HEK293 (cell line): ENCODE measurements around the gene DNMT3A.

Experiments used
- CTCF ChIA-PET: fragments of 350-600 bp; formaldehyde crosslinking; extraction: SDS; loops from one replicate; lab custom pipeline; 2021; ENCODE audit warnings: antibody characterized with exemption; lab: Yijun Ruan, JAX
- POLR2A ChIA-PET: fragments of 300-600 bp; formaldehyde crosslinking; extraction: SDS; loops from one replicate; lab custom pipeline; 2020; ENCODE audit warnings: antibody characterized with exemption, inconsistent platforms; lab: Yijun Ruan, JAX
- H3K27ac ChIP-seq: fragments of 200-500 bp; sonication (Bioruptor generic); 2 replicates; pipeline ENCODE4 v1.5.1; 2014; ENCODE audit warnings: low read depth, low read length, control low read depth, inconsistent platforms; ENCODE audit errors: extremely low read depth
- H3K36me3 ChIP-seq, 2 experiments: fragments of 200-500 bp in 1 of 2; sonication (Bioruptor generic) in 1 of 2; 1 replicate in 1 of 2; 2 replicates in 1 of 2; pipeline ENCODE4 v1.5.1; 2014 to 2017; ENCODE audit warnings: inconsistent platforms in 2 of 2, low read length in 2 of 2; ENCODE audit not compliant: control insufficient read depth in 2 of 2, insufficient read depth in 1 of 2
- H3K4me1 ChIP-seq: fragments of 200-500 bp; sonication (Bioruptor generic); 2 replicates; pipeline ENCODE4 v1.5.1; 2014; ENCODE audit warnings: mild to moderate bottlenecking, low read length, inconsistent platforms; ENCODE audit not compliant: control insufficient read depth, insufficient read depth
- H3K4me3 ChIP-seq: 2 replicates; pipeline ENCODE4 v1.5.1; 2011; ENCODE audit warnings: low read depth, mild to moderate bottlenecking, control low read depth, low read length, moderate library complexity
- H3K9me3 ChIP-seq: fragments of 200-500 bp; sonication (Bioruptor generic); 2 replicates; pipeline ENCODE4 v1.5.1; 2014; ENCODE audit warnings: low read depth, low read length, inconsistent platforms; ENCODE audit not compliant: control insufficient read depth, insufficient read depth
- EGR2 ChIP-seq: fragments of 450-650 bp; formaldehyde crosslinking; IDR thresholded peaks from 2 replicates; pipeline ENCODE4 v1.5.1; 2016; ENCODE audit warnings: low read depth, missing biosample characterization, missing genetic modification characterization
- GLIS2 ChIP-seq: fragments of 450-650 bp; formaldehyde crosslinking; IDR thresholded peaks from 2 replicates; pipeline ENCODE4 v1.5.1; 2016; ENCODE audit warnings: missing biosample characterization, missing genetic modification characterization
- KLF10 ChIP-seq: fragments of 450-650 bp; IDR thresholded peaks from 2 replicates; pipeline ENCODE4 v1.5.1; 2018; ENCODE audit warnings: missing biosample characterization, mild to moderate bottlenecking, missing genetic modification characterization
- KLF9 ChIP-seq: fragments of 450-650 bp; formaldehyde crosslinking; IDR thresholded peaks from 2 replicates; pipeline ENCODE4 v1.5.1; 2016; ENCODE audit warnings: missing biosample characterization, missing genetic modification characterization, low read depth
- WT1 ChIP-seq: fragments of 450-650 bp; formaldehyde crosslinking; IDR thresholded peaks from 2 replicates; pipeline ENCODE4 v1.5.1; 2016; ENCODE audit warnings: missing biosample characterization, missing genetic modification characterization
- ZBTB1 ChIP-seq: fragments of 450-650 bp; formaldehyde crosslinking; IDR thresholded peaks from 2 replicates; pipeline ENCODE4 v1.5.1; 2016; ENCODE audit warnings: missing biosample characterization, missing genetic modification characterization
- ZFHX2 ChIP-seq: fragments of 450-650 bp; formaldehyde crosslinking; conservative IDR thresholded peaks from 2 replicates; pipeline ENCODE4 v1.5.1; 2016; ENCODE audit warnings: missing biosample characterization, missing genetic modification characterization
- ZNF10 ChIP-seq: fragments of 450-650 bp; formaldehyde crosslinking; IDR thresholded peaks from 2 replicates; pipeline ENCODE4 v1.5.1; 2017; ENCODE audit warnings: missing biosample characterization, missing genetic modification characterization
- ZNF112 ChIP-seq: fragments of 450-650 bp; formaldehyde crosslinking; IDR thresholded peaks from 2 replicates; pipeline ENCODE4 v1.5.0; 2017; ENCODE audit warnings: missing biosample characterization, missing genetic modification characterization
- ZNF114 ChIP-seq: fragments of 450-650 bp; formaldehyde crosslinking; IDR thresholded peaks from 2 replicates; pipeline ENCODE4 v1.5.0; 2017; ENCODE audit warnings: missing biosample characterization, missing genetic modification characterization
- ZNF248 ChIP-seq: fragments of 450-650 bp; formaldehyde crosslinking; IDR thresholded peaks from 2 replicates; pipeline ENCODE4 v1.5.1; 2017; ENCODE audit warnings: missing biosample characterization, missing genetic modification characterization
- ZNF324 ChIP-seq: fragments of 450-650 bp; formaldehyde crosslinking; IDR thresholded peaks from 2 replicates; pipeline ENCODE4 v1.5.1; 2016; ENCODE audit warnings: missing biosample characterization, missing genetic modification characterization
- ZNF354C ChIP-seq: fragments of 450-650 bp; formaldehyde crosslinking; IDR thresholded peaks from 2 replicates; pipeline ENCODE4 v1.5.1; 2016; ENCODE audit warnings: missing biosample characterization, missing genetic modification characterization, low read depth, borderline replicate concordance
- ZNF555 ChIP-seq: fragments of 450-650 bp; formaldehyde crosslinking; conservative IDR thresholded peaks from 2 replicates; pipeline ENCODE4 v1.5.1; 2017; ENCODE audit warnings: missing biosample characterization, mild to moderate bottlenecking, missing genetic modification characterization, inconsistent platforms
- ZNF558 ChIP-seq: fragments of 450-650 bp; formaldehyde crosslinking; IDR thresholded peaks from 2 replicates; pipeline ENCODE4 v1.5.1; 2016; ENCODE audit warnings: missing biosample characterization, missing genetic modification characterization
- ZNF677 ChIP-seq: fragments of 450-650 bp; IDR thresholded peaks from 2 replicates; pipeline ENCODE4 v1.5.0; 2018; ENCODE audit warnings: missing biosample characterization, mild to moderate bottlenecking, missing genetic modification characterization, moderate library complexity
- ZNF792 ChIP-seq: fragments of 450-650 bp; formaldehyde crosslinking; IDR thresholded peaks from 2 replicates; pipeline ENCODE4 v1.5.1; 2016; ENCODE audit warnings: missing biosample characterization, missing genetic modification characterization
- TF ChIP-seq, protein P1 (sequence below): fragments of 450-650 bp; formaldehyde crosslinking; IDR thresholded peaks from 2 replicates; pipeline ENCODE4 v1.5.1; 2017; ENCODE audit warnings: missing biosample characterization, missing genetic modification characterization
- TF ChIP-seq, protein P2 (sequence below): fragments of 450-650 bp; formaldehyde crosslinking; IDR thresholded peaks from 2 replicates; pipeline ENCODE4 v1.5.1; 2016; ENCODE audit warnings: missing biosample characterization, missing genetic modification characterization
- TF ChIP-seq, protein P3 (sequence below): fragments of 450-650 bp; formaldehyde crosslinking; IDR thresholded peaks from 2 replicates; pipeline ENCODE4 v1.5.1; 2016; ENCODE audit warnings: missing biosample characterization, missing genetic modification characterization
- TF ChIP-seq, protein P4 (sequence below): fragments of 450-650 bp; formaldehyde crosslinking; IDR thresholded peaks from 2 replicates; pipeline ENCODE4 v1.5.1; 2016; ENCODE audit warnings: missing biosample characterization, missing genetic modification characterization
- TF ChIP-seq, protein P5 (sequence below): fragments of 450-650 bp; formaldehyde crosslinking; conservative IDR thresholded peaks from 2 replicates; pipeline ENCODE4 v1.5.1; 2016; ENCODE audit warnings: low read depth, missing biosample characterization, missing genetic modification characterization

DNMT3A gene

DNA sequence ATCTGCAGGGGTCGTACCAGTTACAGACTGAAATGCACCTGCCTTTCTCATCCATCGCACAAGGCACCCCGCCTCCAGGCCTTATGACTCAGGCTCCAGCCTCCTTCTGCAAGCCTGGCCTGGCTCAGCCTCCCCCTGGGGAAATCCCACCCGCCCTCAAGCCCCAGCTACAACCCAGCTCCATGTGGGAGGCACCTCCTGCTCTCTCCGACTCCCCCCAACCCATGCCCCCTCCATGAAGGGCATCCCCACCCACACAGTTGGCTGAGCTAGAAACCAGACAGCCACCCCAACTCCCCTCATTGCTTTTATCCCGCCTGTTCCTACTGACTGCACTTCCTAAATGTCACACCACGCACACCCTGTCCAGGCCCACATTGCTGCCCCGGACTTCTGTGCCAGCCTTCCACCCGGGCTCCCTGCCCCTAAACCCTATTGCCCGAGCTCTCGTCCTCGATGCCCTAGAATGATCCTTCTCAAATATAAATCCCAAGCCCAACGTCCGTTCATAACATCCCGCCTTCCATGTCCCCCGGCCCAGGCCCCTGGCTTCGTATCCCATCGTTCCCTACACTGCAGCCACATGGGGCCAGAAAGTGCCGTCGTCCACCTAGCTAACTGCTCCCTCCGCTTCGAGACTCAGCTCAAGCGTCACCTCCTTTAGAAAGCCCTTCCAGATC is 9.9 kb downstream of the DNMT3A start:
- H3K36me3 ChIP-seq = peaks cover 0 to 5% of the 10 kb centered on the region in 2 experiments; a peak in 1 of 3 replicates
- POLR2A ChIA-PET = interaction anchor here (0.7 to 0.9 kb wide), 2 partner anchors 16 to 1702 kb away, joined by 3 to 11 read pairs; no protein-coding TSS in a partner anchor
- peaks cover 9% of the 10 kb centered on the region; the same call in 1 of the 2 replicates for H3K4me1 ChIP-seq
- CTCF ChIA-PET = no interaction called here
- TF ChIP-seq EGR2 (tag by site-specific recombination) (peak; percentile 74), ZFHX2 (tag by site-specific recombination) (peak; percentile 76), ZNF555 (tag by site-specific recombination) (no peak)
- H3K27ac ChIP-seq = no peak overlapping the region
- no peak overlapping the region for H3K4me3 ChIP-seq
- H3K9me3 ChIP-seq = no peaks in the 10 kb centered on the region; the same call in 1 of the 2 replicates

DNA sequence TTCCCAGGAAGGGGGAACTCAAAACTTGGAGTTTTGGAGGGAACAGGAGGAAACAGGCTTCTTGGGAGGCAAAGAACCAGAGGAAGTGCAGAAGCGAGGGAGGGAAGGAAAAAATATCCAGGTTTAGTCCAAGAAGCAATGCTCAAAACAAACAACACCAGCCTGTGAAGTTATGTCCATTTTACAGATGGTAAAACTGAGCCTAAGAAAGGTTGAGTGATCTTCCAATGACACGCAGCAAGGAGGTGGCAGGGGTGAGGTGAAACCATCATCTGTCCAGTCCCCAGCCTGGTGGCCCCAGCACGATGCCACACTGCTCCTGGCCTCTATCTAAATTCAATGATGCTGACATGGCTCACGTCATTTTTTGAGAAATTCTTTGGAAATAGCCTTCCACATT is 10.8 kb downstream of the DNMT3A start:
- POLR2A ChIA-PET = interaction anchor here (0.5 to 0.9 kb wide), 2 partner anchors 16 to 42 kb away, joined by 3 to 4 read pairs; no protein-coding TSS in a partner anchor
- TF ChIP-seq ZNF112 = no peak
- TF ChIP-seq ZNF10 (tag by site-specific recombination) = no peak
- TF ChIP-seq, protein P1, sequence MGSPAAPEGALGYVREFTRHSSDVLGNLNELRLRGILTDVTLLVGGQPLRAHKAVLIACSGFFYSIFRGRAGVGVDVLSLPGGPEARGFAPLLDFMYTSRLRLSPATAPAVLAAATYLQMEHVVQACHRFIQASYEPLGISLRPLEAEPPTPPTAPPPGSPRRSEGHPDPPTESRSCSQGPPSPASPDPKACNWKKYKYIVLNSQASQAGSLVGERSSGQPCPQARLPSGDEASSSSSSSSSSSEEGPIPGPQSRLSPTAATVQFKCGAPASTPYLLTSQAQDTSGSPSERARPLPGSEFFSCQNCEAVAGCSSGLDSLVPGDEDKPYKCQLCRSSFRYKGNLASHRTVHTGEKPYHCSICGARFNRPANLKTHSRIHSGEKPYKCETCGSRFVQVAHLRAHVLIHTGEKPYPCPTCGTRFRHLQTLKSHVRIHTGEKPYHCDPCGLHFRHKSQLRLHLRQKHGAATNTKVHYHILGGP (tag by site-specific recombination) = no peak
- no peak for TF ChIP-seq ZBTB1
- no peak for TF ChIP-seq WT1 (tag by site-specific recombination)
- TF ChIP-seq, protein P2, sequence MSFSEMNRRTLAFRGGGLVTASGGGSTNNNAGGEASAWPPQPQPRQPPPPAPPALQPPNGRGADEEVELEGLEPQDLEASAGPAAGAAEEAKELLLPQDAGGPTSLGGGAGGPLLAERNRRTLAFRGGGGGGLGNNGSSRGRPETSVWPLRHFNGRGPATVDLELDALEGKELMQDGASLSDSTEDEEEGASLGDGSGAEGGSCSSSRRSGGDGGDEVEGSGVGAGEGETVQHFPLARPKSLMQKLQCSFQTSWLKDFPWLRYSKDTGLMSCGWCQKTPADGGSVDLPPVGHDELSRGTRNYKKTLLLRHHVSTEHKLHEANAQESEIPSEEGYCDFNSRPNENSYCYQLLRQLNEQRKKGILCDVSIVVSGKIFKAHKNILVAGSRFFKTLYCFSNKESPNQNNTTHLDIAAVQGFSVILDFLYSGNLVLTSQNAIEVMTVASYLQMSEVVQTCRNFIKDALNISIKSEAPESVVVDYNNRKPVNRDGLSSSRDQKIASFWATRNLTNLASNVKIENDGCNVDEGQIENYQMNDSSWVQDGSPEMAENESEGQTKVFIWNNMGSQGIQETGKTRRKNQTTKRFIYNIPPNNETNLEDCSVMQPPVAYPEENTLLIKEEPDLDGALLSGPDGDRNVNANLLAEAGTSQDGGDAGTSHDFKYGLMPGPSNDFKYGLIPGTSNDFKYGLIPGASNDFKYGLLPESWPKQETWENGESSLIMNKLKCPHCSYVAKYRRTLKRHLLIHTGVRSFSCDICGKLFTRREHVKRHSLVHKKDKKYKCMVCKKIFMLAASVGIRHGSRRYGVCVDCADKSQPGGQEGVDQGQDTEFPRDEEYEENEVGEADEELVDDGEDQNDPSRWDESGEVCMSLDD = no peak
- no peak for TF ChIP-seq ZNF792 (tag by site-specific recombination)
- no peak for TF ChIP-seq GLIS2 (tag by site-specific recombination)
- no peak for TF ChIP-seq ZFHX2 (tag by site-specific recombination)
- no peak for TF ChIP-seq KLF9 (tag by site-specific recombination)
- TF ChIP-seq, protein P3, sequence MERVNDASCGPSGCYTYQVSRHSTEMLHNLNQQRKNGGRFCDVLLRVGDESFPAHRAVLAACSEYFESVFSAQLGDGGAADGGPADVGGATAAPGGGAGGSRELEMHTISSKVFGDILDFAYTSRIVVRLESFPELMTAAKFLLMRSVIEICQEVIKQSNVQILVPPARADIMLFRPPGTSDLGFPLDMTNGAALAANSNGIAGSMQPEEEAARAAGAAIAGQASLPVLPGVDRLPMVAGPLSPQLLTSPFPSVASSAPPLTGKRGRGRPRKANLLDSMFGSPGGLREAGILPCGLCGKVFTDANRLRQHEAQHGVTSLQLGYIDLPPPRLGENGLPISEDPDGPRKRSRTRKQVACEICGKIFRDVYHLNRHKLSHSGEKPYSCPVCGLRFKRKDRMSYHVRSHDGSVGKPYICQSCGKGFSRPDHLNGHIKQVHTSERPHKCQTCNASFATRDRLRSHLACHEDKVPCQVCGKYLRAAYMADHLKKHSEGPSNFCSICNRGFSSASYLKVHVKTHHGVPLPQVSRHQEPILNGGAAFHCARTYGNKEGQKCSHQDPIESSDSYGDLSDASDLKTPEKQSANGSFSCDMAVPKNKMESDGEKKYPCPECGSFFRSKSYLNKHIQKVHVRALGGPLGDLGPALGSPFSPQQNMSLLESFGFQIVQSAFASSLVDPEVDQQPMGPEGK = no peak
- TF ChIP-seq ZNF114 (tag by site-specific recombination) = no peak
- TF ChIP-seq ZNF558 (tag by site-specific recombination) = no peak
- no peak for TF ChIP-seq KLF10 (tag by site-specific recombination)
- no peak for TF ChIP-seq ZNF248 (tag by site-specific recombination)
- TF ChIP-seq, protein P4, sequence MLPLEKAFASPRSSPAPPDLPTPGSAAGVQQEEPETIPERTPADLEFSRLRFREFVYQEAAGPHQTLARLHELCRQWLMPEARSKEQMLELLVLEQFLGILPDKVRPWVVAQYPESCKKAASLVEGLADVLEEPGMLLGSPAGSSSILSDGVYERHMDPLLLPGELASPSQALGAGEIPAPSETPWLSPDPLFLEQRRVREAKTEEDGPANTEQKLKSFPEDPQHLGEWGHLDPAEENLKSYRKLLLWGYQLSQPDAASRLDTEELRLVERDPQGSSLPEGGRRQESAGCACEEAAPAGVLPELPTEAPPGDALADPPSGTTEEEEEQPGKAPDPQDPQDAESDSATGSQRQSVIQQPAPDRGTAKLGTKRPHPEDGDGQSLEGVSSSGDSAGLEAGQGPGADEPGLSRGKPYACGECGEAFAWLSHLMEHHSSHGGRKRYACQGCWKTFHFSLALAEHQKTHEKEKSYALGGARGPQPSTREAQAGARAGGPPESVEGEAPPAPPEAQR (tag by site-specific recombination) = no peak
- TF ChIP-seq ZNF324 (tag by site-specific recombination) = no peak
- TF ChIP-seq, protein P5, sequence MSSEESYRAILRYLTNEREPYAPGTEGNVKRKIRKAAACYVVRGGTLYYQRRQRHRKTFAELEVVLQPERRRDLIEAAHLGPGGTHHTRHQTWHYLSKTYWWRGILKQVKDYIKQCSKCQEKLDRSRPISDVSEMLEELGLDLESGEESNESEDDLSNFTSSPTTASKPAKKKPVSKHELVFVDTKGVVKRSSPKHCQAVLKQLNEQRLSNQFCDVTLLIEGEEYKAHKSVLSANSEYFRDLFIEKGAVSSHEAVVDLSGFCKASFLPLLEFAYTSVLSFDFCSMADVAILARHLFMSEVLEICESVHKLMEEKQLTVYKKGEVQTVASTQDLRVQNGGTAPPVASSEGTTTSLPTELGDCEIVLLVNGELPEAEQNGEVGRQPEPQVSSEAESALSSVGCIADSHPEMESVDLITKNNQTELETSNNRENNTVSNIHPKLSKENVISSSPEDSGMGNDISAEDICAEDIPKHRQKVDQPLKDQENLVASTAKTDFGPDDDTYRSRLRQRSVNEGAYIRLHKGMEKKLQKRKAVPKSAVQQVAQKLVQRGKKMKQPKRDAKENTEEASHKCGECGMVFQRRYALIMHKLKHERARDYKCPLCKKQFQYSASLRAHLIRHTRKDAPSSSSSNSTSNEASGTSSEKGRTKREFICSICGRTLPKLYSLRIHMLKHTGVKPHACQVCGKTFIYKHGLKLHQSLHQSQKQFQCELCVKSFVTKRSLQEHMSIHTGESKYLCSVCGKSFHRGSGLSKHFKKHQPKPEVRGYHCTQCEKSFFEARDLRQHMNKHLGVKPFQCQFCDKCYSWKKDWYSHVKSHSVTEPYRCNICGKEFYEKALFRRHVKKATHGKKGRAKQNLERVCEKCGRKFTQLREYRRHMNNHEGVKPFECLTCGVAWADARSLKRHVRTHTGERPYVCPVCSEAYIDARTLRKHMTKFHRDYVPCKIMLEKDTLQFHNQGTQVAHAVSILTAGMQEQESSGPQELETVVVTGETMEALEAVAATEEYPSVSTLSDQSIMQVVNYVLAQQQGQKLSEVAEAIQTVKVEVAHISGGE (tag by site-specific recombination) = no peak
- TF ChIP-seq ZNF677 (tag by site-specific recombination) = no peak
- no peak for TF ChIP-seq ZNF354C (tag by site-specific recombination)
- CTCF ChIA-PET = interaction anchor here (0.7 to 0.9 kb wide), 2 partner anchors 46 to 243 kb away, joined by 4 to 5 read pairs; no protein-coding TSS in a partner anchor
- no peaks in the 10 kb centered on the region; the same call in 1 of the 2 replicates for H3K9me3 ChIP-seq
- peaks cover 0 to 9% of the 10 kb centered on the region in 2 experiments; a peak in 1 of 3 replicates for H3K36me3 ChIP-seq
- H3K27ac ChIP-seq = no peak overlapping the region
- H3K4me3 ChIP-seq = no peak overlapping the region
- peaks cover 9% of the 10 kb centered on the region; the same call in 1 of the 2 replicates for H3K4me1 ChIP-seq
